ENCODE measurements around the gene ZNF223. TPM values are rescaled to one million over a fixed set of nuclear protein-coding genes. Genes with fewer than 3 reads are reported as not detected.

The ZNF223 gene
- total RNA-seq, 1 donor from 2014 or later, result 2.1 TPM

DNA sequence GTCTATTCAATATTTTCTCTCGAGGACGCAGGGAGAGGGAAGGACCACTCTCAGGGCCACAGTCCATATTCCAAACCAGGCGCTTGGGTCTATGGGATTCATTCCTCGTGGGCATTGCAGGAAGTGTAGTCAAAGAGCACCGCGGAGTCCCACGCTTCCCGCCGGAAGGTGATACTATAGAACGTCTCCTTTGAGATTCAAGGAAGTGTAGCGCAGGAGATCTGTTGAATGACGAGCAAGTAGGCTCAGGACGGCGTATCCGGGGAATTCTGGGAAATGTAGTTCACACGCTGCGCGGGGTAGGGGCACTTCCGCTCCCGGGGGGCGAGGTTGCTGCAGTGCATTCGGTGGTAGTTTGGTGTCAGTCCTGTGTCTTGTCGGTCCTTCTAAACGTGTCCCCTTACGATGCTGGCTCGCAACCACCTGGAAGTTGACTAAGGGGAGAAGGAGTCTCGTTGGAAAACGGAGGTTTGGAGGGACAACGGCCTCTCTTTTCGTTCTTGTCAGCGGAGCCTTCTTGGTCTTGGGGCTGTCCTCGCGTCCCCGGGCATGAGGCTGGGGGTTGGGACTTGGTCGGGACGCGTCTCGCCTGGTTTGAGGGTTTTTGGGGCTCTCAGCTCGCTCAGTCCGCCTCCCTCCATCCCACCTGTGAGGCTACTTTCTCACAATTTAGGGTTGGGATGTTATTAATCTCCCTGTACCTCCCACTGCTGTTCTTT is 20.1 kb downstream of the ZNF223 start, which contains the start of gene ZNF284:
ZNF284 (plus strand) TSS at position 336 of the 719 bp plus-strand sequence. CDS start 4,231 bp downstream, outside the sequence.
- peak; percentile 95 for DNase-seq (ENCODE audit: low spot score)

DNA sequence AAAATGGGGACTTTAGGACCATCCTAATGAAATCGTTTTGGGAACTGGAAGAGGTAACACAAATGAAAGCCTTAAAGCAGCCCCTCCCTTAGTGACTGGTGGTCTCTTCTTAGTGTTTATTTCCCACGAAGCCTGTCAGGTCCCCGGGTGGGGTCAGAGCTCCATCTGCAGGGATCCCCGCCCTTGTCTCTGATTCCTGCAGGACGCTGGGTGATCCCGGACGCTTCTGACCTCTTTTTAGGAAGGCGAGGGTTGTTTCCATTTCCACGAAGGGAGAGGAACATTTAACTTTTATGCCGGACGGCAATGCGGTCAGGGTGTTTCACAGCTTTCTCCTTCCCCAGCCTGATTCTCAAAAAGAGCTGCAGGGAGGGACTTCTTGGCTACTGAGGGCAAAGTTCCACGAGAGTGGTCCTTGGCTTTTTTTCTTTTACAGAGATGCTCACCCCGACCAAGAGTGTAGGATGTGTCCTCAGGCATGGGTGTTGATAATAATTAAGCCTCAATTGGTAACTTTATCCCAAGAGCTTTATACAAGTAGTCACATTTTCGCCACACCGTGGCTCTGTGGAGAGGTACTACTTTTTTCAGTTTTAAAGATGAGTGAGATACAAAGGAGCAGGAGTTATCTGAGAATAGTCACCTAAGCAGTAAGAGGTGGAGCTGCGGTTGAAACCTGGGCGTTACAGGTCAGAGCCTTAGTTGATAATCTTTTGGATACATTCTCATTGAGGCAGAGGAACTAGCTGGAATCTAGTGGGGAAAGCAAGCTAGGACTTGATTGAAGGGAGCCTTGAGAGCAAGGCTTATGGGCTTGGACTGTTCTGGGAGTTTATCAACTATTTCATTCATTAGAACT is 20.9 kb downstream of the ZNF223 start:
- no peak for DNase-seq (ENCODE audit: low spot score)

DNA sequence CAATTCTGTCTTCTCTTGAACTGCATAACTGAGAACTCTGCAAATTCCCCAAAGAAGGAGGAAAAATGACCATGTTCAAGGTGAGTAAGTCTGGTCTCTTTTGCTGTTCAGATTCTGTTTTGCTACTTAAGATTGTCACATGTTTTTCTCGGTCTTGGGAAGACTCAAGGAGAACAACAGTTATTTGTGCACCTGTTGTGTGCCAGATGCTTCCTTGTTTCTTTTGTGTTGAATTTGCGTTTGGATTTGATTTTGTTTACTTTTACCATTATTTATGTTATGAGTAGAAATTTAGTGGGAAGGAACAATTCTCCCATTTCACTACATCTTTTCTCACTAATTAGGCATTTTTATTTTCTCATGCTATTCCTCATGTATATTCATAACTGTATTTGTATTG is 24.5 kb downstream of the ZNF223 start:
- no peak for DNase-seq (ENCODE audit: low spot score)

DNA sequence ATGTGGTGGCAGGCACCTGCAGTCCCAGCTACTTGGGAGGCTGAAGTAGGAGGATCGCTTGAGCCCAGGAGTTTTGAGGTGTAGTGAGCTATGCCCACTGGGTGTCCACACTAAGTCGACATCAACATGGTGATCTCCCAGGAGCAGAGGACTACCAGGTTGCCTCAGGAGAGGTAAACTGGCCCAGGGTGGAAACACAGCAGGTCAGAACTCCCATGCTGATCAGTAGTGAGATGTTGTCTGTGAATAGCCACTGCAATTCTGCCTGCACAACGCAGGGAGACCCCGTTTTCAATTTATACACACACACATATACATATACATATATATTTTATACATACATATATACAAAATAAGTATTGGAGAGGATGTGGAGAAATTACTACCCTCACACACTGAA is 40.3 kb downstream of the ZNF223 start:
- DNase-seq (ENCODE audit: low spot score), result no peak

DNA sequence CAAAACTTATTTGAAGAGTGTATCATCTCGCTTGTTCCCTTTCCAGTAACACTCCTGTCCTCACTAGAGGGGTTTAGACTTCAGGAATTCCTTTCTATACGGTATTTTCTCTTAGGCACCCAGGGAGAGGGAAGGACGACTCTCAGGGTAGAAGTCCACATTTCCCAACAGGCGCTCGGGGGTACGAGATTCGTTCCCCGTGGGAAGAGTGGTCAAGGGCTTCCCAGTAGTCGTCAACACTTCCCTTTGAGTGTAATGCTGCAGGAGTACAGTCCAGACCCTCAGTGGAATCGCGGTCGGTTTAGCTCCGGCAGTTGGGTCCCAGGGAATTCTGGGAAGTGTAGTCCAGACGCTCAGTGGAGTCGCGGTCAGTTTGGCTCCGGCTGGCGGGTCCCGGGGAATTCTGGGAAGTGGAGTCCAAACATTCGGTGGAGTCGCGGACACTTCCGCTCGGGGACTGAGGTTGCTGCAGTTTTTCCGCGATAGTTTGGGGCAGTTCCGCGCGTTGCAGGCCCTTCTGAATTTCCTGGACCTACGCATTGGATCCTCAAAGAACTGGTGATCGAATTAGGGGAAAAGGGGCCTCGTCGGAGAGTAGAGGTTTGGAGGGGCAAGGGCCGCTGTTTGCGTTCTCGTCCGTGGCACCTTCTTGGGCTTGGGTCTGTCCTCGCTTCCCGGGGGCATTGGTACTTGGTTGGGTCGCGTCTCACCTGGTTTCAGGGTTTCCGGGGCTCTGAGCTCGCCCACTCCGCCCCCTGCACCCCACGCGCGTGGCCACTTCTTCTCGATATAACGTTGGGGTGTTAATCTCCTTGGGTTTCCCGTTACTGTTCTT is 42.3 kb downstream of the ZNF223 start, which contains the start of gene ZNF224:
ZNF224 (plus strand) TSS at position 431 of the 835 bp plus-strand sequence. CDS start 3,513 bp downstream, outside the sequence.
- peak; percentile 93 for DNase-seq (ENCODE audit: low spot score)

DNA sequence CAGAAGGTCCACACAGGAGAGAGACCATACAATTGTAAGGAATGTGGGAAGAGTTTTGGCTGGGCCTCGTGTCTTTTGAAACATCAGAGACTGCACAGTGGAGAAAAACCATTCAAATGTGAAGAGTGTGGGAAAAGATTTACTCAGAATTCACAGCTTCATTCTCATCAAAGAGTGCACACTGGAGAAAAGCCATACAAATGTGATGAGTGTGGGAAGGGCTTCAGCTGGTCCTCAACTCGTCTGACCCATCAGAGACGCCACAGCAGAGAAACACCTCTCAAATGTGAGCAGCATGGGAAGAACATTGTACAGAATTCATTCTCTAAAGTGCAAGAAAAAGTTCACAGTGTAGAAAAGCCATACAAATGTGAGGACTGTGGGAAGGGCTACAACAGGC is 55.9 kb downstream of the ZNF223 start:
- DNase-seq (ENCODE audit: low spot score), result no peak

DNA sequence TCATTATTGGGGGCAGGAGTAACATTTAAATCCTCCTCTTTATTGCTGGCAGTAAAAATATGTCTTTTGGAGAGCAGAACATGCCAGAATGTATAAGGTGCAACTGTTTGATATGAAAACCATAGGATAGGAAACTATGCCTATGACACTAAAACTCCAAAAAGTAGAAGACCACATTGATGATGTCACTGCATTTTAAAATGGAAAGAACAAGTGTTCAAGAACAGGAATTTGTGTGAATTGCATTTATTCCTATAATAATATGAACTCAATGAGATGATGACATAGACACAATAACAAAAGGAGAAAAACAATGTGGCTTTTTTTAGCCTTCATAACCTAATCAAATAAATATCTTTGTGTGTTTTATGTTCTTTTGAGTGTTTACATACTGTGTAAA is 57.6 kb downstream of the ZNF223 start:
- DNase-seq (ENCODE audit: low spot score), result no peak

DNA sequence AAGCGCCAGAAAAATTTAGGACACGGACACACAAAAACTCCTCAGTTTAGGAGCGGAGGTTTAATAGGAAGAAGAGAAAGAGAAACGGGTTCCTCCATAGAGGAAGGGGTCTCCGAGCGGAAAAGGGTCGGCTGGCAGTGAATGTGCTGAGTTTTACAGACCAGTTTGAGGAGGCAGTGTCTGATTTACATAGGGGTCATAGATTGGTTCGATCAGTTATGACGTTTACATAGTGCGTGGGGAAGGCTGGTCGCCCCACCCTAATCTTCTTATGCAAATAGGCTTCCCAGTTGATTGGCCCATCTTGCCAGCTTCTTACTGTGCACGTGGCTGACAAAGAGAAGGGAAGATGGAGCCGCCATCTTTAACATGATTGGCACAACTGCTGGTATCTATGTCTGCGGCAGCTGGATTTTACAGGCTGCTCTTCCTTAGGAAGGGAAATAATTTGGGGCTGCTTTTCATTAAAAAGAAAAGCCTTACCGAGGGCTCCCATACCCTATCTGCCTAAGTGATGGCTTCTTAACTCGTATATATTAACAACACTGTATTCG is 60.2 kb downstream of the ZNF223 start:
- no peak for DNase-seq (ENCODE audit: low spot score)

DNA sequence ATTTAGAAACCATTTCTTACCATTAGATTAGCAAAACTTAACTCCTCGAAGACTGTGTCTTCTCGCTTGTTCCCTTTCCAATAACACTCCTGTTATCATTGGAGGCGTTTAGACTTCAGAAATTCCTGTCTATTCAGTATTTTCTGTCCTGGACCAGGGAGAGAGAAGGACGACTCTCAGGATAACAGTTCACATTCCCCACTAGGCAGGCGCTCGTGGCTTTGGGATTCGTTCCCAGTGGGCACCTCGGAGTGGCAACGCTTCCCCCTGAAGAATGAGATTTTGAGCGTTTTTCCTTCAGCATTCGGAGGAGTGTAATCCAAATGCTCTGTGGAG is 60.9 kb downstream of the ZNF223 start:
- no peak for DNase-seq (ENCODE audit: low spot score)

DNA sequence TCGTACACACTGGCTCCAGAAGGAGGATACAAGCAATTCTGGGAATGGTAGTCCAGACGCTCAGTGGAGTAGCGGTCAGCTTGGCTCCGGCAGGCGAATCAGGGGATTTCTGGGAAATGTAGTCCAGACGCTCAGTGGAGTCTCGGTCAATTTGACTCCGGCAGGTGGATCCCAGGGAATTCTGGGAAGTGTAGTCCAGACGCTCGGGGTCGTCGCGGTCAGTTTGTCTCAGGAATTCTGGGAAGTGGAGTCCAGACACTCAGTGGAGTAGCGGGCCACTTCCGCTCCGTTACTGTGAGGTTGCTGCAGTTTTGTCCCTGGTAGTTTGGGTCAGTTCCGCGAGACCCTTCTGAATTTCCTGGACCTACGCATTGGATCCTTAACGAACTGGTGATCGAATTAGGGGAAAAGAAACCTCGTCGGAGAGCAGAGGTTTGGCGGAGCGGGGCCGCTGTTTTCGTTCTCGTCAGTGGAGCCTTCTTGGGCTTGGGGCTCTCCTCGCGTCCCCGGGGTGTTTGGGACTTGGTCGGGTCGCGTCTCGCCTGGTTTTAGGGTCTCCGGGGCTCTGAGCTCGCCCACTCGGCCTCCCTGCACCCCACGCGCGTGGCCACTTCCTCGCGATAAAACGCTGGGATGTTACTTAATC is 61.4 kb downstream of the ZNF223 start, which contains the start of gene ZNF225:
ZNF225 (plus strand) TSS at position 262 of the 646 bp plus-strand sequence. CDS start 2,429 bp downstream, outside the sequence.
- peak; percentile 94 for DNase-seq (ENCODE audit: low spot score)

DNA sequence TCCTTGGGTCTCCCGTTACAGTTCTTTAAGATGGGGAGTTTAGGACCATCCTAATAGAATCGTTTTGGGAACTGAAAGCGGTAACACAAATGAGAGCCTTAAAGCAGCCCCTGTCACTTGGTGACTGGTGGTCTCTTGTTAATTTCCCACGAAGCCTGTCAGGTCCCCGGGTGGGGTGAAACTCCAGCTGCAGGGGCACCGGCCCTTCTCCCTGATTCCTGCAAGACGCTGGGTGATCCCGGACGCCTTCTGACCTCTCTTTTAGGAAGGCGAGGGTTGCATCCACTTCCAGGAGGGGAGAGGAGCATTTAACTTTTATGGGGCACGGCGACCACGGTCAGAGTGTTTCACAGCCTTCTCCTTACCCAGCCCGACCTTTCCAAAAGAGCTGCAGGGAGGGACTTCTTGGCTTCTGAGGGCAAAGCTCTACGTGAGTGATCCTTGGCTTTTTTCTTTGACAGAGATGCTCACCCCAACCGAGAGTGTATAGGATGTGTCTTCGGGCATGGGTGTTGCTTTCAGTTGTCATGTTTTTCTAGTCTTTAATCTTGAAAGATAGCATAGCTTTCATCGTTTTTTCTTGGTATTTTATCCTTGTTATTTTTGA is 62.1 kb downstream of the ZNF223 start:
- no peak for DNase-seq (ENCODE audit: low spot score)

Other genes starting within 250 kb of the ZNF223 start
- gene LYPD5, start 249.6 kb upstream of the ZNF223 start, total RNA-seq, result 2.0 TPM
- 8.2 TPM for gene ZNF283, start 224.7 kb upstream of the ZNF223 start, total RNA-seq
- gene ZNF404, start 168.1 kb upstream of the ZNF223 start, total RNA-seq, result 1.7 TPM
- gene ZNF45, start 116.8 kb upstream of the ZNF223 start, total RNA-seq, result 7.7 TPM
- gene ZNF221, start 100.8 kb upstream of the ZNF223 start, total RNA-seq, result 4.1 TPM
- 5.7 TPM for gene ZNF155, start 67.8 kb upstream of the ZNF223 start, total RNA-seq
- gene ZNF230, start 49.1 kb upstream of the ZNF223 start, total RNA-seq, result 2.4 TPM
- 3.2 TPM for gene ZNF222, start 26.7 kb upstream of the ZNF223 start, total RNA-seq
- 1.9 TPM for gene ZNF284, start 20.1 kb downstream of the ZNF223 start, total RNA-seq
- gene ZNF224, start 42.3 kb downstream of the ZNF223 start, total RNA-seq, result 14.8 TPM
- gene ZNF225, start 61.4 kb downstream of the ZNF223 start, total RNA-seq, result 3.8 TPM
- 7.3 TPM for gene ZNF234, start 89.5 kb downstream of the ZNF223 start, total RNA-seq
- 12.2 TPM for gene ZNF226, start 113.1 kb downstream of the ZNF223 start, total RNA-seq
- gene ZNF227, start 160.5 kb downstream of the ZNF223 start, total RNA-seq, result 13.8 TPM
- gene ZNF233, start 207.8 kb downstream of the ZNF223 start, total RNA-seq, result 0.13 TPM

Data from mesenteric fat pad (tissue), 1 donor.